T47D (cell line): ENCODE results near the gene CACNG7.

Source experiments
- DNase-seq, 2 experiments: peaks; one replicate each; pipeline versions ENCODE4 v3.0.0 to v3.0.0-alpha.2; 2011 to 2012; ENCODE audit warnings: low read depth in 1 of 2, low spot score in 1 of 2
- JUND ChIP-seq: IDR thresholded peaks from 2 replicates; pipeline ENCODE4 v1.6.1; 2012; ENCODE audit warnings: low read depth
- in situ Hi-C: cut with HindIII; loops from 2 replicates; pipeline ENCODE4 v1.10.0; 2016; ENCODE audit warnings: low sequenced_read_pairs, low pct_unique_long_range_greater_than_20kb

CACNG7 gene

GRCh38 chr19:53903055-53903680 is 5.9 kb upstream of the CACNG7 start:
- peak; percentile 75 to 85 for DNase-seq
- in situ Hi-C loops, result no loop called here
- no peak for TF ChIP-seq JUND

GRCh38 chr19:53904909-53905308 is 4.2 kb upstream of the CACNG7 start:
- no peak for DNase-seq
- in situ Hi-C loops, result no loop called here
- TF ChIP-seq JUND, result no peak

DNA sequence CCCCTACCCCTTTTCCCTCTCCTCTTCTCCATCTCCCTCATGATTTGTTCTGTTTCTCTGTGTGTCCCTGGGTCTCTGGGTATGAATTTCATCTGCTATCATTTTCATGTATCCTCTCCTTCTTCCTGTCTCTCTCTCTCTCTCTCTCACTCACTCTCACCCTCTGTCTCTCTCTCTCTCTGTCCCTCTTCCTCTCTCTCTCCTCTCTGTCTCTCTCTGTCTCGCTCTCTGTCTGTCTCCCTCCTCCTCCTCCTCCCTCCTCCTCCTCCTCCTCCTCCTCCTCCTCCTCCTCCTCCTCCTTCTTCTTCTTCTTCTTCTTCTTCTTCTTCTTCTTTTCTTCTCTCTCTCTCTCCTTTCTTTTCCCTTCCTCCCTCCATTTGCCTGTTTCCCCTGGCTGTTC is 3.3 kb upstream of the CACNG7 start:
- DNase-seq, result no peak
- TF ChIP-seq JUND, result no peak
- in situ Hi-C loops, result no loop called here

- peak in 1 of 2 experiments; percentile 66 for DNase-seq
- in situ Hi-C loops, result no loop called here
- no peak for TF ChIP-seq JUND
Measured at GRCh38 chr19:53906211-53907192, 2.6 kb upstream of the CACNG7 start.

DNA sequence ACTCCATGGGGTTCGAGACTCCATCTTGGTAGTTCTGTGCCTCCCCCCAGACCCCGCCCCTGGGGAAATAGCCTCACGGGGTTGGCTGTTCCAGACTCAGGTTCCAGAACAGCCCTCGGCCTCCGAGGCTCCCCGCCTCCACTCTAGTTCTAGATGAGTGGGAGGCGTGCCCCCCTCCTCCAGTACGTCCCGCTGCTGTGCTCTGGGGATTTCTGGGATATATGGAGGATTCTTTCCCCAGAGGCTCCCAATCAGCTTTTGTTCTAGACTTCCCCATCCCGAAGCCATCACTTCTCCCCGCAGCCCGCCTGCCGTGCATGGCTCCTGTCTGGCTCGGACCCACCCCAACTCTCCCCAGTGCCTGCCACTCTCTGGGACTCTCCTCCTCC is 1.9 kb upstream of the CACNG7 start:
- TF ChIP-seq JUND, result no peak
- DNase-seq, result no peak
- in situ Hi-C loops, result no loop called here

DNA sequence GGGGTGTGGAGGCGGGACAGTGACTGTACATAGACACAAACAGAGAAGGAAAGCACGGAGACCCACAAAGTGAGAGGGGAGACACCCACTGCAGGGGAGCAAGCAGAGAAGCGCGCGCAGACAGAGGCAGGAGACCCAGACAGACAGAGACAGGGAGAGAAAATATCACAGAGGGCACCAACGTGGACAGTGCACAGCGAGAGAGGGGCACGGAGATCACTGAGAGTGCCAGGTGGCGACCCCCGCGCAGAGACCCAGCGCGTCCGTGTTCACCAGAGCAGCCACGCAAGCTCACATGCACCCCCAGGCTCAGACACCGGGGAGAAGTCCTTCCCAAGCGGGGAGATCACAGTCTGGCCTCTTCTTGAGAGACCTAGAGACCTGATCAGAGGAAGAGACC is 1.4 kb upstream of the CACNG7 start:
- TF ChIP-seq JUND, result no peak
- in situ Hi-C loops, result no loop called here
- no peak for DNase-seq

DNA sequence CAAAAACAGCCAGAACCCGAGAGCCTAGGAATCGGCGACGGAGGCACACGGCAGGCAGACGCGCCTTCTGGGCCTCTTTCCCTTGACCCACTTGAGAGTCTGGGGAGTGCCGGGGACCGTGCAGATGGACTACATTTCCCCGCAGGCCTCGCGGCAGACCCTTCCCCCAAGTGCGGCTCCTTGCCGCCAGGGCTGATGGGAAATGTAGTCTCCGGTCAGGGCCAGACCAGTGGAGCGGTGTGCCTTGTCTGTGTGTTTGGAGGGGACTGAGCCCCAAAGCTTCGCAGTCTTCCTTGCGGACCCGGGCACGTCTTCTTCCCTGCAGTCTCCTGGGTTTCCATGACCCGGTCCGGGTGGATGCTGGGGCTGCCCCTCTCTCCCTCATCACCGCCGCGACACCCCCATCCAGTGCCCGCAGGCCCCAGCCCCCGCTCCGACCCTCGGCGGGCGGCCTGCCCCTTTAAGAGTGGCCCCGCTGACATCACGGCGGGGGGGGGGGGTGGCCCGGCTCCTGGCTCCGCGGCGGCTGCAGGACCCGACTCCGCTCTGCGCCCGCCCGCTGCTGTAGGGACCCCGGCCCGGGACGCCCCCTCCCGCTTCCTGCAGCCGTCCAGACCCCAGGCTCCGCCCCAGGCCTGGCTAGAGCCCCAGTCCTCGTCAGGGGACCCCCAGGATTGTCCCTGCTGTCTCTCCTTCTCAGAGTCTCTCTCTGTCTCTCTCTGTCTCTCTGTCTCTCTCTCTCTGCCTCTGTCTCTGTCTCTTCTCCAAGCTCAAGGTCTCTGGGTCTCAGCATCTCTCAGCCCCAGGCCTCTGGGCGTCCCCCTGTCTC is 758 bp upstream of the CACNG7 start:
- no peak for TF ChIP-seq JUND
- in situ Hi-C loops, result no loop called here

GRCh38 chr19:53909471-53910169 is 542 bp downstream of the CACNG7 start:
- no peak for DNase-seq
- TF ChIP-seq JUND, result no peak
- in situ Hi-C loops, result no loop called here

More for the DNA sequence above, 758 bp upstream of the CACNG7 start:
- peak; percentile 63 to 67 for DNase-seq

DNA sequence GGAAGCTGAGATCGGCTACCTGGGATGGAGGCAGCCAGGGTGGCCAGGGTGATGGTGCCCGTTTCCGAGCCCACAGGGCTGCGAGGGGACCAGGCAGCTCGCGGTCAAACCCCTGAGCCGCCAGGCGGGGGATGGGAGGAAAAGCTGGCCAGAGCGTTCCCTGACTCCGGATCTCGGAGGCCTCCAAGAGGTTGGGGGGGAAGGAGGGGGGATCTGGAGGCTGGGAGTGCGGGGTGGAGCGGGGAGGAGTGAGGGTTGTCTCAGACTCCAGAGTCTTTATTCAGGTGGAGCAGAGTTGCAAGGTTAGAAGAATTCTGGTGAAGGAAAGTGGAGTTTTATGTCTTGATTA is 1.1 kb downstream of the CACNG7 start:
- no peak for DNase-seq
- in situ Hi-C loops, result no loop called here
- TF ChIP-seq JUND, result no peak

- in situ Hi-C loops, result no loop called here
- no peak for TF ChIP-seq JUND
- DNase-seq, result no peak
Measured at GRCh38 chr19:53912653-53913052, 3.6 kb downstream of the CACNG7 start.

- peak in 1 of 2 experiments; percentile 35 for DNase-seq
- TF ChIP-seq JUND, result no peak
- in situ Hi-C loops, result no loop called here
Measured at GRCh38 chr19:53915000-53915399, 5.9 kb downstream of the CACNG7 start.

DNA sequence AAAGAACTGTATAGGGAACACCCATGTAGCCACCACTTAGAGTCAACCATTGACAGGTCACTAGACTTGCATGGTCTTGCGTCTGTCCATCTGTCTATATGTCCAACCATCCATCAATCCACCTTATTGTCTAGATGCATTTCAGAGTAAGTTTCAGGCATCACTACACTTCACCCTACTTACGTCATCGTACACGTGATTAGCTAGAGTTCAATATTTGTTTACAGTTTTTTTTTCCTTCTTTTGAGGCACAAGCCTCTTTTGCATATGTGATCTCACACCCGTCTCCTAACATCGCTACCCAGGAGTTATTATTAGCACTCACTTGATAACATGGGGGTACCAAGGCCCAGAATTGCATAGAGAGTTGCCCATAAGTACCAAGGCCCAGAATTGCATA is 6.9 kb downstream of the CACNG7 start:
- no peak for TF ChIP-seq JUND
- in situ Hi-C loops, result no loop called here
- DNase-seq, result no peak

GRCh38 chr19:53917356-53917755 is 8.3 kb downstream of the CACNG7 start:
- no peak for DNase-seq
- TF ChIP-seq JUND, result no peak
- in situ Hi-C loops, result no loop called here
